Ureter (tissue), 1 donor: Measurements from ENCODE around the gene WDSUB1. TPM values are rescaled to one million over a fixed set of nuclear protein-coding genes. Genes with fewer than 3 reads are reported as not detected.

ENCODE experiments used
- DNase-seq: peaks from one replicate; pipeline ENCODE4 v3.0.0-alpha.2; 2020; ENCODE audit warnings: low spot score
- total RNA-seq: library from RNA; stranded (reverse); gene quantifications from one replicate; pipeline ENCODE4 v1.2.4, GENCODE V29; 2023
- donor health status: DM: yes; HTN: yes; CAD: no.

WDSUB1 gene
- total RNA-seq, 1 donor from 2014 or later, result 12.8 TPM

- no peak for DNase-seq
Measured at GRCh38 chr2:159266554-159266953, 19.9 kb downstream of the WDSUB1 start.

DNA sequence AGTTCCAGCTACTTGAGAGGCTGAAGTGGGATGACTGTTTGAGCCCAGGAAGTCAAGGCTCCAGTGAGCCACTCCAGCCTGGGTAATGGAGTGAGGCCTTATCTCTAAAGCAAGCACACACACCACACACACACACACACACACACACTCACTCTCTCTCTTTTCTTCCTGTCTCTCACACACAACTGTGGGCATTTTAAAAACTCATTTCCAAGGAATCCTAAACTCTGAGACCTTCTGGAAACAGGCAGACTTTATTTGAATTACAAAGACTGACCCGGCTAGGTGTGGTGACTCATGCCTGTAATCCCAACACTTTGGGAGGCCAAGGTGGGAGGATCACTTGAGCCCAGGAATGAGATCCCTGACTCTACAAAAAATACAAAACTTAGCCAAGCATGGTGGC, 21.3 kb downstream of the WDSUB1 start:
- no peak for DNase-seq

DNA sequence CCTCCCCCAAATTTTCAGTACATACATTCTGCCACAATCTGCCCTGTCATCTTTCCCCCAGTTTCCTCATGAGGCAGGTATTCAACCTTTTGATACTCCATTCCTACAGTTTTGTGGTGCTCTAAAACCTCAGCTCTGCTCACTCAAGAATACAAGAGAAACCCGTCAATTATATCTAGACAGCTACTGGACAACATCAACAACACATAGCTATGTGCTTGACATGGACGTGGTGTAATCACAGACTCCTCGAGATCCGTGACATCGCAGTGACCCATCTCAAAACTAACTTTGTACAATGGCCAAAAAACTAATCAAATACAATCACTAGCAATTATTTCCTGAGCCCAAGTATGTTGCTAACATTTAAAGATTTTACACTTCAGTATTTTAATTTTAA, 23.6 kb downstream of the WDSUB1 start:
- no peak for DNase-seq

DNA sequence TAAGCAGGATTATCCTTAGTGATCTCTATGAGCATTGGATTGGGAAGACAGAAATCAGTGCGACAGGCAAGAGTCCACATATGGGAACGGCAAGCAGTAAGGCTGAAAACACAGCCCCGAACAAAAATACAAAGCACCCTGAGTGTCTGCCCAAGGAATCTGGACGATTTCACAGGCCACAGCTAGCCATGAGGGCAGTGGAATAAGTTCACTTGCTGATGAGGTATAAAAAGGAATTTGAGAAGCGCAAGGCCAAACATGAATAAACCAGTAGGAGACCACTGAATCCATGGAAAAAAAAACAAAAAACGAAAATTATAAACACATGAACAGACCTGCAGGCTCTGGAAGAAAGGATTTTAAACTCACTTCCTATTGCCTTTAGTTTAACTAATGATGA, 24.3 kb downstream of the WDSUB1 start:
- no peak for DNase-seq

- DNase-seq, result no peak
Measured at GRCh38 chr2:159256159-159256558, 30.3 kb downstream of the WDSUB1 start.

- DNase-seq, result no peak
Measured at GRCh38 chr2:159252905-159253304, 33.6 kb downstream of the WDSUB1 start.

DNA sequence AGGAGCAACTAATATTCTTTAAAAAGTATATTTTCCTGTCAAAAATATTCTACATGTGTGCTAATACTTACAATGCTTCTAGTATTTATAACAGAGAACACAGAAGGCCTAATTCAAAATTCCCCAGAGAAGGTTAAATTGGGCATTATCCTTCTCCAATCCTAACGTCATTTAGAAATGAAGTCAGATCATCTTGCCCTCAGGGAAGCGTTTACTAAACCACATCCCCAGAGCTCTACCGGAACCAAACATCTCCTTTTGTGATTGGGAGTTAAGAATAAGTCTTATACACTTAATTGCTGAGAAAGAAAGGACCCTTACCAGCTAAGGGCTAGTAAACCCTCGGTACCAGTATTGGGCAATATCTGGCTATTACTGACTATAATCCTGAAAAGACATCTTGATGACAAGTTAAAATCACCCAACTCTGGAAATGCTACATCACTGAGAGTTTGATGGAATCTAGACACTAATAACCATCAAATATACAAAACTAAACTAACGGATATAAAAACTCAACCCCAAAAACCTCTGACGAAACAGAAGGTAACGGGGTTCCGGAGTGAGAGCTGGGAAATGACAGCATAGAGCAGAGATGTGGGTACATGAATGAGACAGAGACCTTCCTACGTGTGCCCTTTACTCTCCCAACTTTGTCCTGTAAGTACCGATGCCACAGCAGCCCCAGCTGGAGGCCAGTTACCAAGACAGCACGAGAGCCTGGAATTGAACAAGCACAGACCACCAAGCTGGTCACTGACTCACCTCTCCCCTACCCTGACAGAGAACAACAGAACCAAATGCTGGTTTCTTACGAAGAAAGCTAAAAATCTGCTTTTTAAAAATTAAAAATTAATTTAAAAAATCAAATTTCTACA, 35.0 kb downstream of the WDSUB1 start:
- no peak for DNase-seq

DNA sequence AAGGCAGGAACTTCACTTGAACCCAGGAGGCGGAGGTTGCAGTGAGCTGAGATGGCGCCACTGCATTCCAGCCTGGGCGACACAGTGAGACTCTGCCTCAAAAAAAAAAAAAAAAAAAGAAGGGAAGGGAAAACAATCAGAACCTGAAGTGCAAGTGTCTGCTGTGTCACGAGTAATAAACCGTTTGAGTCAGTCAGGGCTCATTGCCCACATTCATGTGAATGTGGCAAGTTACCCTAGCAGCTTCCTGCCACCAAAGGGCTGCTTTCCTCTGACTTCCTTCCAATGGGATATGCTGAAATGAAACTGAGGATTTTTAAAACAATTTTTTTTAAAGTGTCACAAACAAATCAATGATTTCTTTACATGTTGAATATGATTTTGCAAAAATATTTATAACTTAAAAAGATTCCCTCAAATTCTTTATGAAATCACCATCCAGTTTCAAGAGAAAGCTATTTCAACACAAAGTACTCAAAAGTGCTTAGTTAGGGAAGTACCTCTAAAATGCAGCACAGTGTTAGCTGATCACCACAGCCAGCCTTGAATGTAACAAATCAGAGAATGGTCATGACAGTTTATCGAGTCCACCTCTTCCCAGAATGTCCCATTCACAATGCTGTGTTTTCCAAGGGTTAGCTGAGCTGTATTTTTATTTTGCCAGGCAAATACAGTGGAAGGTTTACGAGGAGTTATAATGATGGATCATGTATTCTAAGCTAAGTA, 36.4 kb downstream of the WDSUB1 start:
- DNase-seq, result peak; percentile 71

DNA sequence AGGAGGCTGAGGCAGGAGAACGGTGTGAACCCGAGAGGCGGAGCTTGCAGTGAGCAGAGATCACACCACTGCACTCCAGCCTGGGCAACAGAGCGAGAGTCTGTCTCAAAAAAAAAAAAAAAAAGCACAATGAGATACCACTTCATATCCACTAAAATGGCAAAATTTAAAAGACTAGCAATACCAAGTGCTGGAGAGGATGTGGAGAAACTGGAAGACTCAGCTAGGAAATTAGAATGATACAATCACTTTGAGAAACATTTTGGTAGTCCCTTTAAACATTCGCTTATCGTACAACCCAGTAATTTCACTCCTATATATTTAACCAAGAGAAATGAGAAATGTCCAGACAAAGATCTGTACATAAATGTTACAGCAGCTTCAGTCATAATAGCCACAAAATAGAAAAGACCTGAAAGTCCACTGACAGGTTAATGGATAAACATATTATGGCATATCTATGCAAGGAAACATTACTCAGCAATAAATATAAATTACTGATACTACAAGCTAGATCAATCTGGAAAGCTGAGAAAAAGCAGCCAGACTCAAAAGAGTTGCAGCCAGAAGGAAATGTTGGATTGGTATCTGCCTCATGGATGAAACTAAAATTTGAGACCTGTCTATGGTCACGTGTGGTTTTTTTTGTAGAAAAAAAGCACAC, 40.0 kb downstream of the WDSUB1 start:
- DNase-seq, result no peak

GRCh38 chr2:159243529-159243928, 43.0 kb downstream of the WDSUB1 start:
- DNase-seq, result no peak

DNA sequence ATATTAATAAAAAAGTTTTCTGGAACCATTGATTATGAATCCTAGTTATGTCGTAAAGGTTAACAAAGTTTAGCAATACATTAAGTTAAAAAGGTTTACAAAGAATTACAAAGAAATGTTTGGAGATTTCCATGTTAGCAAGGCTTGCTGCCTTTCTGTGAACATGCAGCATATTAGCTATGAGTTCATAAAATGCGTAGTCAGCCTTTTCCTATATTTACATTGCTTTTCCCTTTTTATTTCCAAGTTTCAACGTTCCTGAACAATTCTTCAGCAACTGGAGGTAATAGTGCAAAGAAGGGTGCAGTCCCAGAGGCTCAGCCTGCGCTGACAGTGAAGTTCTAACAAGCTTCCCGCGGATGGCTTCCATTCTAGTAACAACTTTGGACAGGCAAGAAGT, 51.6 kb downstream of the WDSUB1 start:
- no peak for DNase-seq

- no peak for DNase-seq
Measured at GRCh38 chr2:159232456-159233170, 53.9 kb downstream of the WDSUB1 start.

- no peak for DNase-seq
Measured at GRCh38 chr2:159230145-159230877, 56.2 kb downstream of the WDSUB1 start.

DNA sequence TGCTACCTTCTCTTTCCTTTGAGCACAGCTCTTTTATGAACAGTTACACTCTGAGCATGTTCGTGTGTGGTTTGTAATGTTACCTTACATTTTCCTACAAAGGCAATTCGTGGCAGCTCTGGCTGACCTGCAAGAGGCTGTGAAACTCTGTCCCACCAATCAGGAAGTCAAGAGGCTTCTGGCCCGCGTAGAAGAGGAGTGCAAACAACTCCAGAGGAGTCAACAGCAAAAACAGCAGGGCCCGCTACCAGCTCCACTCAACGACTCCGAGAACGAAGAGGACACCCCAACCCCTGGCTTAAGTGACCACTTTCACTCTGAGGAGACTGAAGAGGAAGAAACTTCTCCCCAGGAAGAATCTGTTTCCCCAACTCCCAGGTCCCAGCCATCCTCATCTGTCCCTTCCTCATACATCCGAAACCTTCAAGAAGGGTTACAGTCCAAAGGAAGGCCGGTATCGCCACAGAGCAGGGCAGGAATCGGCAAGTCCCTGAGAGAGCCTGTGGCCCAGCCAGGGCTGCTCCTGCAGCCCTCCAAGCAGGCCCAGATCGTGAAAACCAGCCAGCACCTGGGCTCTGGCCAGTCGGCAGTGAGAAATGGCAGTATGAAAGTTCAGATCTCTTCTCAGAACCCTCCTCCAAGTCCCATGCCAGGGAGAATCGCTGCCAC, 56.9 kb downstream of the WDSUB1 start:
- DNase-seq, result no peak

GRCh38 chr2:159228081-159228581, 58.4 kb downstream of the WDSUB1 start:
- no peak for DNase-seq

GRCh38 chr2:159227467-159227866, 59.0 kb downstream of the WDSUB1 start:
- DNase-seq, result no peak

GRCh38 chr2:159226608-159227385, 59.7 kb downstream of the WDSUB1 start:
- no peak for DNase-seq

DNA sequence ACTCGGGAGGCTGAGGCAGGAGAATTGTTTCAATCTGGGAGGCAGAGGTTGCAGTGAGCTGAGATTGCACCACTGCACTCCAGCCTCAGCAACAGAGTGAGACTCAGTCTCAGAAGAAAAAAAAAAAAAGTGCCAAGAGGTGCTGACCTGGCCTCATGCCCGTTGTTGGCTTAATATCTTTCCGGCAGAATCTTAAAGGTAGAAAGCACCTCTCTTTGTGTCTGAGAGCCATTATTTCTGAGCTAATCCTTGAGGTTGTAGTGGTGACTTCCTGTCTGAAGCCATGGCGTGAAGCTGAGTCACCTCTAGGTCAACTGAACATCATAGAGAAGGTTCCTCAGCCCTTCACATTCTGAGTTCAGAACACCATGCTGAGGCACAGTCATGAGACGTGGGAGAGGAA, 60.4 kb downstream of the WDSUB1 start:
- DNase-seq, result no peak
